Activated CD4-positive, alpha-beta T cell treated with anti-CD3 and anti-CD28 coated beads for 4 hours (primary cell): ENCODE measurements around the gene FAM83G.
"Not testable (repeated sequence)": the region's sequence is repeated elsewhere in the genome, so short reads cannot be mapped to it uniquely, and the experiment has no call there.

Experiments used
- DNase-seq, 2 donors: peaks; one replicate each; pipeline ENCODE4 v3.0.0-alpha.2; 2020

Gene FAM83G

DNA sequence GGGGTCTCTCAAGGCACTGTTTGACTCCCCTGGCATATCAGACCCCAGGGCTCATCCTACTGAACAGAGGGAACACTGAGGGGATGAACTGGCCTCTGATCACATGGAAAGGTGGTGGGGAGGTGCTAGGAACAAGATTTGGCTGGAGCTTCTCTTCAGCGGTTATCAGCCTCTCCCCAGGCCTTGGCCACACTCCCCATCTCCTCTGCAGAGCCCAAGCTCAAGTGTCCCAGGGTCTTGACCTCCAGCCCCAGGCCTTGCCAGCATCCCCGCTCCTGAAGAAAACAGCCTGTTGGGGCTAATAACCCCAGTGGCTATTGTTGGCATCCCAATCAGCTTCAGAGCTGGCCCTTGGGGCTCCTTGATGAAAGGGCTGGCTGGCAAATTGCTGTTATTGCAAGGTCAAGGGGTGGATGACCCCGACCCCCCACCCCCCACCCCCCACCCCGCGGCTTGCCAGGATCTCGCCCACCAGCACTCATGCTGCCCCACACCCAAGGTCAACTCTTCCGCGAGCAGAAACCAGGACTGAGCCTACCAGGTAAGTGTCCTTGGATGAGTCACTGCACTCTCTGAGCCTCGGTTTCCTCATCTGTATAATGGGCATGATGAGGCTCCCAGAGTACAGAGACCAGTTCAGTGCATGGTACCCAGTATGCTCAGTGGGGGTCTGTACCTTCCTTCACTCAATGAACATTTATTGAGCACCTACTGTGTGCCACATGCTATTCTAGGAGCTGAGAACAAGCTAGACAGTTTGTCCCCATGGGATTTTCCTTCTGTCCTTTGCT, 18.8 kb upstream of the FAM83G start:
- no peak for DNase-seq

- DNase-seq = no peak
Measured at GRCh38 chr17:19022747-19023146, 18.2 kb upstream of the FAM83G start.

DNA sequence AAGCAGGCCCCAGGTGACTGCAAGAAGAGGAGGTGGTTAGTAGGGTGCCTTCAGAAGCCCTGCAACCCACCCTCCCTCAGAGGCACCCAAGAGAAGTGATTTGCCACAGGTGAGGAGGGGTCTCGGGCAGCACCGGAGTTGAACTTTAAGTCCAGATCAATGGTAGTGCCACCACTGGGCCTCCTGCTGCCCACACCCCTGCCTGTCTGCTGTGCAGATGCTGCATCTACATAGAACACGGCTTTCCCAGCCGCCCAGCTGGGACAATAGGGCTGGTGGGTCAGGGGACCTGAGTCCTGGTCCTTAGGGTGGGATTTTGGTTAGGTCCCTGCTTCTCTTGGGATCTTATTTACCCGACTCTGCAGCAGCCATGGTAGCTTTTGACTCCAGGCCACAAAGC, 17.6 kb upstream of the FAM83G start:
- no peak for DNase-seq

DNA sequence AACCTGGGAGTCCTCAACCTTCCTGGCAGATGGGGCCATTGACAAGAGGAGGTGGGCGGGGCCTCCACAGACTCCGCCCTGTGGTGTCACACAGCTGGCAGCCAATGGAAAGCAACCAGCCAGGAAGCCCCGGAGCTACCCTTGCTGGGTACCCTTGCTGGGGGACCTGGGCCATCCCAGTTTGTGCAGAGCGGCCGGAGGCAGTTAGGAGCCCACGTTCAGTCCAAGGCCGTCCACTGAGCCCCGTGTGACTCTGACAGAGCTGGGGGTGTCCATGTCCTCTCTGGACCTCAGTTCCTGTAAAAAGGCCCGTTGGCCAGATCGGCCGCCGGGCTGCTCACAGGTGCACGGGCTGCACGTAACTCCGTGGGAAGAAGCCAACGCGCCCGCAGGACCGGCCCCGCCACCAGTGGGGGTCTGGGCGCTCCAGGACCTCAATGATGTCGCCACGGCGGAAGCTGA, 17.1 kb upstream of the FAM83G start:
- peak; percentile 32 to 34 for DNase-seq

- DNase-seq = not testable (repeated sequence)
Measured at GRCh38 chr17:19021011-19021621, 16.6 kb upstream of the FAM83G start.

- no peak for DNase-seq
Measured at GRCh38 chr17:19020016-19020415, 15.5 kb upstream of the FAM83G start.

DNA sequence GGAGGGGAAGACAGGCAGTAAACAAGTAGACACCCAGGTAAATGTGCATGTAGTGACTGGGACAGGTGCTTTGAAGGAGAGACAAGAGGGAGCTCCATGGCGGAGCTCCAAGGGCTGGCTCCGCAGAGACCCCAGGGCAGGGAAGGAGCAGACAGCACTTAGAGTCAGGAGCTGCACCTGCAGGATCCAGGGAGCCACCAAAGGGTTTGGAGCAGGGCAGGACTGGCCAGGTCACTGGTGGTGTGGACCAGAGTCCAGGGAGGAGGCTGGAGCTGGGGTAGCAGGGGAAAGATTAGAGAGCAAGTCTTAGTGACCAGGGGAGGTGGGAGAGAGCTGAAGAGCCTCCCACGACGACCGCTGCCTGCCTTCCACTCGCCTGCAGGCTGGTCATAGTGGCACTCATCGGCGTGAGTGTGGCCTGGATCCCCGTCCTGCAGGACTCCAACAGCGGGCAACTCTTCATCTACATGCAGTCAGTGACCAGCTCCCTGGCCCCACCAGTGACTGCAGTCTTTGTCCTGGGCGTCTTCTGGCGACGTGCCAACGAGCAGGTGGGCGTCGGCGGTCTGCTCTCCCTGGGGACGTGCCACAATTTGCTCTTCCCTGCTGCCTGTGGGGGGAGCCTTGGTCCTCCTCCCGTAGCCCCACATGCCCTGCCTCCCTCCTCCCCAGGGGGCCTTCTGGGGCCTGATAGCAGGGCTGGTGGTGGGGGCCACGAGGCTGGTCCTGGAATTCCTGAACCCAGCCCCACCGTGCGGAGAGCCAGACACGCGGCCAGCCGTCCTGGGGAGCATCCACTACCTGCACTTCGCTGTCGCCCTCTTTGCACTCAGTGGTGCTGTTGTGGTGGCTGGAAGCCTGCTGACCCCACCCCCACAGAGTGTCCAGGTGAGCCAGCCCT, 14.7 kb upstream of the FAM83G start:
- no peak for DNase-seq

- DNase-seq = no peak
Measured at GRCh38 chr17:19018600-19018950, 14.0 kb upstream of the FAM83G start.

GRCh38 chr17:19017804-19018599, 13.4 kb upstream of the FAM83G start:
- DNase-seq = no peak

- no peak for DNase-seq
Measured at GRCh38 chr17:19017401-19017800, 12.8 kb upstream of the FAM83G start.

DNA sequence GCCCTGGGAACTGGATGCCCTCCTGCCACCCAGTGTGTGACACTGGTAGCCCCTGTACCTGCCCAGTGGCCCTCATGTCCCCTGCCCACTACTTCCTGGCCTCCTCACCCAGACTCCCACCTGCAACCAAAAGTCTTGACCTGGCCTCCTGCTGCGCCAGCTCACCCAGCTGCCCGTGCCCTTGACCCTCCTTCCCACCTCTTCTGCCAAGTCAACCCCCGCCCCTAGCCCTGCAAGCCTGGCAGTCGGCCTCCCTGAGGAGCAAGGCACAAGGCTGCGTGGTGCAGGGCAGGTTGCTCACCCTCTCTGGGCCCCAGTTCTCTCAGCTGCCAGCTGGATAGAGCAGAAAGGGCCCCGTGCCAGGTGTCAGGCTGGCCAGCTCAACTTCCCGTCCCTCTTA, 12.3 kb upstream of the FAM83G start:
- DNase-seq = no peak

DNA sequence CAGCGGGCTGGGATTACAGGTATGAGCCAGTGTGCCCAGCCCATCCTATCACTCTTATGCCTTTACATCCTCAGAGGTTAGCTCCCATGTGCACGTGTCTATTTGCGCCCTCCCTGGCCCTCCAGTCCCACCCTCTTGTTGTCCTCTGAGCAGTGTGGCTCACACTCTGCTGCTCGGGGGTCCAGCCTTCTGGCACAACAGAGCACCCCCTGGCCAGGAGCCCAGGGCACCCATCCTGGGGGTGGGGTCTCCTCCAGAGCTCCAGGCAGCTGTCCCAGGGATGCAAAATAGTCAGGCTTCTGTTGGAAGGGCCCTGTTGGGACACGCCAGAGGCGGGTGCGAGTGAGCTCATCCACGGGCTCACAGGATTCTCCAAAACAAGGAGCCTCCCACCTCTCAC, 11.7 kb upstream of the FAM83G start:
- no peak for DNase-seq

DNA sequence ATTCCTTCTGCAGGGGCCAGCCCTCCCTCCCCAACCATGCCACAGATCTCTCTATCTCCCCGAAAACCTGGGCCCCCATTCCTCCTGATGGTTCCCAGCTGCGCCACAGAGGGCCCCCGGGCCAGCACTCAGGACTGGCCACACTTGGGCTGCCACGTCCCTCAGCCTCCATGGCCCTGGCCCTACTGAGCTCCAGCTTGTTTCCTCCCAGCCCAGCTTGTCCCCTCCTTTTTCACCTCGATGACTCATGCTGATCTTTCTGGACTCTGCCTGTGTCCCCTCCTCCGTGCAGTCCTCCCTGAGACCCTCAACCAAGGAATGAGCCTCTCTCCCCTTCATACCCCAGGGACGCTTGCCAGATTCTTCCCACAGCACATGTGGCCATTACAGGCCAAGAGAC, 10.9 kb upstream of the FAM83G start:
- DNase-seq = no peak

DNA sequence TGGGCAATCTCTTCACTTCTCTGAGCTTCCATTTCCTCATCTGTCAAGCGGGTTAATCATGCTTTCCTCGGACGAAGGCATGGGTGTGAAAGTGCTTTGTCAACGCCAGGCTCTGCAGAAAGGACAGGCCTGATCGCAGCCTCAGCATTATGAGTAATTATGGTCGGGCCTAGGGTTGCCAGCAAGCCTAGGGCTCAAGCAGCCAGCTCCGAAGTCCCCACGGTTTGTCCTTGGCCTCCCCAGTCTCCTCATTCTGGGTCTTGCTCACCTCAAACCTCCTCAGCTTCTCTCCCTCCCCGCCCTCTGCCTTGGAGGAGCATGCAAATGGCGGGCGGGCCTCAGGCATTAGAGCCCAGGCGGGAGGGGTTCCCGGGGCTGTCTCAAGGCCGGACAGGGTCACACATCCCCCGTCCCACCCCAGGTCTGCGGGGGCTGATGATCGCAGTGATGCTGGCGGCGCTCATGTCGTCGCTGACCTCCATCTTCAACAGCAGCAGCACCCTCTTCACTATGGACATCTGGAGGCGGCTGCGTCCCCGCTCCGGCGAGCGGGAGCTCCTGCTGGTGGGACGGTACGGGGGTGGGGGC, 10.2 kb upstream of the FAM83G start:
- no peak for DNase-seq

DNA sequence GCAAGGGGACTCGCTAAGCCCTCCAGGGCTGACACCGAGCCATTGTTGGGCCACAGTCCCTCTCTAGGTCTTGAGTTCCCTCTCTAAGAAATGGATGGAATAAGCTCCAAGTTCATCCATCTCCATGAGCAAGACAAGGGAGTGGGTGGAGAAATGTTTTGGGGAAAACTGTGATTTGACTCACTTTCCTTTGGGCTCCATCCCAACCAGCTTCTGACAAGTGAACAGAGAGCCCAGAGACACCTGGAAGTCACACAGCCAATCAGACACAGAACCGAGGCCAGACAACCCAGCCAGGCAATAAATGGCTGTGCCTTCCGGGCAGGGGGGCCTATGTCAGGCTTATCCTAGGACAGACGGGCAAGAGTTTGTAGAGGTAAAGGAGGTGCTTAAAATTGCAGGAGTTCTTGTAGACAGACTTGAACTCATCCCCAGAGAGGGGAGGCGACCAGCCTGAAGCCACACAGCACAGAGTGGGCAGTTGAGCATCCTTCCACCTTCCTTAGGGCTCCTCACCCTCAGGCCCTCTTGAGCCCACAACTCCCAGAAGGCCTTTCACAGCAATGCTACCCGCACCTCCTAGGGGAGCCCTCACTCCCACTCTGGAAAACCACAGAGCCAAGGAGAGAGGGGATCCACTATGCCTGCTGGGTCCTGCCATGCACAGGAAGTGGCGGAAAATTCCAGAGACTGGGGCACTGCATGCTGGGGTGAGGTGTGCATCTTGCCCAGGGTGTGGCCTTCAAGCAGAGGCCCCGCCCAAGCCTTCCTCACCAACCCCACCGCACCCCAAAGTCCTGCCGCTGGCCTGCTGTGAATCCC, 9.5 kb upstream of the FAM83G start:
- no peak for DNase-seq

DNA sequence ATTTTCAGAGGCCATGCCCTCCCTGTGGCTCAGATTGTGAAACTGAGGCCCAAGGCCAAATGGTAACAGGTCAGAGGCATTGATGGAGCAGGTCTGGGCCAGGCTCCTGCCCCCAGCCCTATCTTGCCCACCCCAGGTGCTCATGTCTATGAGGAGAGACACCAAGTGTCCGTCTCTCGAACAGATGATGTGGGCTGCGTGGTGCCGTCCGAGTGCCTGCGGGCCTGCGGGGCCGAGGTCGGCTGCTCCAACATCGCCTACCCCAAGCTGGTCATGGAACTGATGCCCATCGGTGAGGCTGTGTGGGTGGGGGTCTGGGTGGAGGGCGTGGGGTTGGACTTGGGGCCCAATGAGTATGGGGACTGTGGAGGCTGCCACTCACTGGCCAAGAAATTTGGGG, 8.7 kb upstream of the FAM83G start:
- DNase-seq = no peak

DNA sequence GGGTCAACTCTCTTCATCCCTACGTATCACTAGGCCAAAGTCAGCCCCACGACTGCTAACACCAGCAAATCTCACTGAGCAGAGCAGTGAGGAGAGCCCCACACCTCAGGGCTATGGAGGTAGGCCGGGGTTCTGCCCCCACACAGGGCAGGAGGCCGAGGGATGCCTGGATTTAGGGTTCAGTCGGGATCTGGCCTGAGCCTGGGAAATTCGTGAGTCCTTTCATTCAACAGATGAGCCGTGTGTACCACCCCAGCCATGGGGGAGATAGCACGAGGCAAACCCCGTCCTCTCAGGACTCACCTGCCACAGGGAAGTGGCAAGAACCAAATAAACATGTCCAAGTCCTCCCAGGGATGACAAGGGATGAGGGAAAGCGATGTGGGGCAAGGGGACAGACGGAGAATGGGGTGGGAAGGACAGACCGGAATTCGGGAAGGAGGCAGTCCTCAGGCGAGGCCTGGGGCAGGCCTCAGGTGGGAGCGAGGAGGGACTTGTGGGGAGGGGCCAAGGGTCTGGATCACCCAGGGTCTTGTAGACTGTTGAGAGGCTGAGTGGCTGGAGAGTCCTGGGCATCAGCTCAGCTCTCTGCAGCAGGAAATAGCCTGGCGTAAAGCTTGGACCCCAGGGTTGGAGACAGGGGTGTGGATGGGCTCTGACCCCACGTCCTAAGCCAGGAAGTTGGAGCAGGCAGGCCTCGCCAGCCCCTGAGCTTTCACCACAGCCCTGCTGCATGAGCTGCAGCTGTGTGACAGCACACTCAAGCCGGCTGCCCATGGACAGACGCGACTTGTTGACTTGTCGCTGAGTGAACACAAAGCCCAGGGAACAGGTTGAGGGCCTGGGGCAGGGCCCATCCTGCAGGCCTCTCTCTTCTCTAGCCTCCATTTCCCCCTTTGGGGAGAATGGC, 7.9 kb upstream of the FAM83G start:
- no peak for DNase-seq

DNA sequence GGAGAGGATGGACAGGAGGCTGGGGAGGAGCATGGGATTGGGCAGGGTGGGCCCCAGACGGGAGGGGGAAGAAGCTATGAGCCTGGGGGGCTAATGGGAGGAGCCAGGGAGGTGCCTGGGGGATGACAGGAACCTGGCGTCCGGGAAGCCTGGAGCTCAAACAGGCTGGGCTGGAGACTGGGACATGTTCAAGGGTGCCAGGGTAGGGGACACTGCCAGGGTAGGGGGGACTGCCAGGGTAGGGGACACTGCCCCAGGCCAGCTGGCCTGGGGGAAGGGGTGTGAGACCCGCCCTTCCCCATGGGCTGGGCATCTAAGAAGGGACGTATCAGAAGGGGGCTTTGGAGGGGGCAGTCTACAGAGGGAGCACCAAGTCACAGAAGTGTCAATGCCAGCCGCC, 7.0 kb upstream of the FAM83G start:
- DNase-seq = no peak

DNA sequence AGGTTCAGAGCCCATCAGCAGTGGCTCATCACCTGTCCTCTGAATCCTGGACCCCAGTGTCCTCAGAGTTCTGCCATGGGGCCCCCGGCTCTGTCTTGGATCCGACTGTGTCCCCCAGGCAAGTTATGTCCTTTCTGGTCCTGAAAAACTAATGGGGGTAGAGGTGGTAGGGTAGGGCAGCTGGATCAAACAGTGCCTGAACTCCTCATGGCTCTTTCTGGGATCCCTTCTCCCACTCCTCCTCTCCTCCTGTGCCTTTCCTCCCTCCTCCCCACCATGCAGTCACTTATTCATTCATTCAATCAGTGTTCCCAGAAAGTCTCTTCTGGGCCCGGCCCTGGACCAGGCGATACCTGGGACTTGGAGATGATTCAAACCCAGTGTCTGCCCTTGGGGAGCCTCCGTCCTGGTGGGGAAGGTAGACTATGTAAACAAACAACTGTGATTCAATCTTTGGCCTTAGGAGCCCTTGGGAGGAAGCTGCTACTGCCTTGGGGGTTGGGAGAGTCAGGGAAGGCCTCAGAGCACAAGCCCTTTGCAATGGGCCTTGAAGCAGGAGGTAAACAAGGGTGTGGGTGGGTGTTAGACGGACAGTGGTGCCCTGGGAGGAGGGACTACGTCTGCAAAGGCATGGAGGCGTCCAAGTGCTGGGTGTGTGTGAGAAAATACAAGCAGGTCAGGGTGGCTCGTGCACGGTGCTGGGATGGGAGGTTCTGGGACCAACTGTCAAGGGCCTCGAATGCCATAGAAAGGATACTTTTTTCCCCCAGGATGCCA, 6.4 kb upstream of the FAM83G start:
- DNase-seq = no peak

GRCh38 chr17:19009970-19010369, 5.4 kb upstream of the FAM83G start:
- DNase-seq = no peak
